Middle frontal gyrus (tissue), 1 donor: ENCODE results near the gene BEST4.
"Not testable (repeated sequence)": the region's sequence is repeated elsewhere in the genome, so short reads cannot be mapped to it uniquely, and the experiment has no call there.

Source experiments
- DNase-seq: peaks from one replicate; pipeline ENCODE4 v3.0.0-alpha.2; 2015; ENCODE audit warnings: low spot score; ENCODE audit errors: extremely low spot score

The BEST4 gene

GRCh38 chr1:44802306-44803061 is 14.5 kb upstream of the BEST4 start:
- no peak for DNase-seq

GRCh38 chr1:44801491-44802305 is 13.7 kb upstream of the BEST4 start:
- DNase-seq, result no peak

- DNase-seq, result peak; percentile 96
Observed at GRCh38 chr1:44799770-44800584, 12.0 kb upstream of the BEST4 start, which contains the start of gene PLK3. TSS of gene PLK3 (plus strand) at chr1:44800377. CDS start at chr1:44800464, 87 bp downstream.

- DNase-seq, result no peak
Observed at GRCh38 chr1:44798481-44799365, 10.8 kb upstream of the BEST4 start.

- DNase-seq, result not testable (repeated sequence)
Observed at GRCh38 chr1:44797886-44798285, 9.9 kb upstream of the BEST4 start.

- no peak for DNase-seq
Observed at GRCh38 chr1:44792736-44793502, 4.9 kb upstream of the BEST4 start.

- DNase-seq, result no peak
Observed at GRCh38 chr1:44790968-44791801, 3.2 kb upstream of the BEST4 start.

- no peak for DNase-seq
Observed at GRCh38 chr1:44787506-44787905, 464 bp downstream of the BEST4 start.

GRCh38 chr1:44786841-44787426 is 1.0 kb downstream of the BEST4 start:
- no peak for DNase-seq

GRCh38 chr1:44786138-44786840 is 1.7 kb downstream of the BEST4 start:
- no peak for DNase-seq

- no peak for DNase-seq
Observed at GRCh38 chr1:44785501-44786137, 2.4 kb downstream of the BEST4 start.

GRCh38 chr1:44785029-44785380 is 3.0 kb downstream of the BEST4 start:
- no peak for DNase-seq

GRCh38 chr1:44784094-44785028 is 3.6 kb downstream of the BEST4 start:
- DNase-seq, result no peak

GRCh38 chr1:44783697-44784093 is 4.3 kb downstream of the BEST4 start:
- no peak for DNase-seq

GRCh38 chr1:44780583-44781121 is 7.3 kb downstream of the BEST4 start:
- DNase-seq, result no peak
